ENCODE data around the gene BRWD1.

BRWD1 gene

GRCh38 chr21:39319814-39320332, 6.4 kb upstream of the BRWD1 start:
- in situ Hi-C loops (cut with MboI; ENCODE audit: low pct_unique_long_range_greater_than_20kb, low sequenced_read_pairs, unreplicated experiment), result no loop called here
- TF ChIP-seq CTCF (IDR thresholded peaks at IDR 0.05; ENCODE audit: extremely low read depth, insufficient read depth, missing control alignments), result no peak
- DNase-seq (ENCODE audit: low spot score), result no peak

- DNase-seq (ENCODE audit: low spot score), result no peak
- TF ChIP-seq CTCF (IDR thresholded peaks at IDR 0.05; ENCODE audit: extremely low read depth, insufficient read depth, missing control alignments), result no peak
- in situ Hi-C loops (cut with MboI; ENCODE audit: low pct_unique_long_range_greater_than_20kb, low sequenced_read_pairs, unreplicated experiment), result no loop called here
These were observed 5.9 kb upstream of the BRWD1 start for GRCh38 chr21:39319251-39319756.

DNA sequence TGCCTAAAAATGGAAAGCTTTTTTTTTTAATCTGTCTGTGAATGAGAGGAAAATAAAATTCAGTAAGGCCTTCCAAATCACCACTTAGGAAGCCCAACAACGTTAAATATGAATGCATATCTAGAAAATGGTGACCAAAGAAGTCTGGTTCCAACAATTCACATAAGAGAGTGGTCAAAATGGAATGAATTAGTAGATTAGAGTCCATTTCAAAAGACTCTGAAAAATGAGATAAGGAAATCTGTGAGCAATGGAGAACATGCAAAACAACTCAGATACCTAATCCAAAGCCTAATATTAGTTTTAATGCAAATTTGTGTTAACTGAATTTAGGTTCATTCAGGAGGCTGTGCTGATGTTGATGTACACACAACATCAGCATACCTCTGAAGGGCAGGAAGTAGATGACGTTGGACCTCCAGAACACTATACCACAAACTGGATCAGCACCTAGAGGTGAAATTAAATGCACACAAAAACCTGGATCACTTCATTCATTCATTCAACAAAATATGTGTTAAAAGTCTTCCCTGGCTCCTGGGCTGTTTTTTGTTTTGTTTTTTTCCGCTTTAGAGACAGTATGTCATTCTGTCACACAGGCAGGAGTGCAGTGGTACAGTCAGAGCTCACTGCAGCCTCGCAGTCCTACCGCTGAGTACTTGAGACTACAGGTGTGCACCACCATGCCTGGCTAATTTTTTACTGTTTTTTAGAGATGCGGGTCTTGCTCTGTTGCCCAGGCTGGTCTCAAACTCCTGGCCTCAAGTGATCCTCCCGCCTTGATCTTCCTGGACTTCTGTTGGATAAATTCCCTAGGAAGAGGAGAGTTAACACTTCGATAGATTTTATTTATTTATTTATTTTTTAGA, 4.9 kb upstream of the BRWD1 start:
- in situ Hi-C loops (cut with MboI; ENCODE audit: low pct_unique_long_range_greater_than_20kb, low sequenced_read_pairs, unreplicated experiment), result no loop called here
- no peak for TF ChIP-seq CTCF (IDR thresholded peaks at IDR 0.05; ENCODE audit: extremely low read depth, insufficient read depth, missing control alignments)

GRCh38 chr21:39317134-39318090, 4.0 kb upstream of the BRWD1 start:
- in situ Hi-C loops (cut with MboI; ENCODE audit: low pct_unique_long_range_greater_than_20kb, low sequenced_read_pairs, unreplicated experiment), result no loop called here
- DNase-seq (ENCODE audit: low spot score), result no peak

More for the DNA sequence above, 4.9 kb upstream of the BRWD1 start:
- no peak for DNase-seq (ENCODE audit: low spot score)

DNA sequence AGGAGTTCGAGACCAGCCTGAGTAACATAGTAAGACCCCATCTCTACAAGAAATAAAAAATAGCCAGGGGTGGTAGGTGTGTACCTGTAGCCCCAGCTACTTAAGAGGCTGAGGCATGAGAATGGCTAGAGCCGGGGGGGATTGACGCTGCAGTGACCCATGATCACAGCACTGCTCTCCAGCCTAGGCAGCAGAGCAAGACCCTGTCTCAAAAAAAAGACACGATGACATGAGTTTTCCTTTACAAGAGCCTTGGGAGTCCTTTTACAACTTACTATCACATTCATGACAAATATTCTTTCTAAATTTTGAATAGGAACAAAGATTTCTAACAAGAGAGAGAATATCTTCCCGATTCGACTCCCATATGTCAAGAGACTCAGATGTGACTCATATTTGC, 3.3 kb upstream of the BRWD1 start:
- in situ Hi-C loops (cut with MboI; ENCODE audit: low pct_unique_long_range_greater_than_20kb, low sequenced_read_pairs, unreplicated experiment), result no loop called here
- DNase-seq (ENCODE audit: low spot score), result no peak
- TF ChIP-seq CTCF (IDR thresholded peaks at IDR 0.05; ENCODE audit: extremely low read depth, insufficient read depth, missing control alignments), result no peak

More at GRCh38 chr21:39317134-39318090, 4.0 kb upstream of the BRWD1 start:
- no peak for TF ChIP-seq CTCF (IDR thresholded peaks at IDR 0.05; ENCODE audit: extremely low read depth, insufficient read depth, missing control alignments)
